ENCODE measurements around the gene SKOR1. TPM values are rescaled to one million over a fixed set of nuclear protein-coding genes. Genes with fewer than 3 reads are reported as not detected.

SKOR1 gene
- total RNA-seq, 1 donor from 2014 or later = not detected

DNA sequence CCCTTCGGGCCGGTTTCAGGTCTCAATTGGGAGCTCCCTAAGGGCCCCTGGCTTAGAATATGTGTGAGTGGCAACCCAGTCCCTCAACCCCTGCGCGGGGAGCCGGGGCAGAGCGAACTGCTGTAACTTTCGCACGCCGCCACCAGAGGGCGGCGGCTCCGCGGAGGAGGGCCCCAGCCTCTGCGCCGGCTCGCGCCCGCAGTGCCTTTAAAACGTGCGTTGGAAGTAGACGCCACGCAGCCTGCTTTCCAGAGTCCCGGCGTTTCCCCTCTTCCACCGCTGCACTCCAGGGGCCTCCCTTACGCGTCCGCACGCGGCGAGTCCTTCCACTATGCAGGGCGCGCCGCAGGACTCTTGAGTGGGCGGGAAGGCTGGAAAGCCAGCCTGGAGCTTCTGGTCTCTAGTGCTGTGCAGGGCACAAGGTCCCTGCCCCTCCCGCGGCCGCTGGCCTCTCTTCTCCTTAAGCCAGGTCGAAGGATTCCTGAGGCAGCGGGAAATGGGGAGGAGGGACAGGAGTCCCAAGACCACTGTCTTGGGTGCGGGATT is 38.2 kb downstream of the SKOR1 start:
- Histone ChIP-seq H2AFZ (ENCODE audit: low read depth, low read length) (peak overlapping the region; percentile 91), H3K36me3 (ENCODE audit: insufficient read depth, low read length) (no peaks in the 10 kb centered on the region), H3K27me3 (ENCODE audit: insufficient read depth, low read length) (no peaks in the 10 kb centered on the region), H3K9me3 (ENCODE audit: insufficient read depth, low read depth, low read length) (no peaks in the 10 kb centered on the region), H4K20me1 (ENCODE audit: insufficient read depth, low read length) (no peaks in the 10 kb centered on the region), H3K79me2 (ENCODE audit: insufficient read depth, low read length) (no peaks in the 10 kb centered on the region), H3K4me3 (ENCODE audit: insufficient read depth, low read depth, low read length) (peak overlapping the region; percentile 55), H3K9ac (ENCODE audit: low read length) (peak overlapping the region; percentile 73), H3K4me2 (ENCODE audit: low read length) (peak overlapping the region; percentile 90), H3K27ac (ENCODE audit: low read depth, low read length) (no peak overlapping the region), H3K4me1 (ENCODE audit: insufficient read depth, low read length) (no peaks in the 10 kb centered on the region)
- TF ChIP-seq, protein P1, sequence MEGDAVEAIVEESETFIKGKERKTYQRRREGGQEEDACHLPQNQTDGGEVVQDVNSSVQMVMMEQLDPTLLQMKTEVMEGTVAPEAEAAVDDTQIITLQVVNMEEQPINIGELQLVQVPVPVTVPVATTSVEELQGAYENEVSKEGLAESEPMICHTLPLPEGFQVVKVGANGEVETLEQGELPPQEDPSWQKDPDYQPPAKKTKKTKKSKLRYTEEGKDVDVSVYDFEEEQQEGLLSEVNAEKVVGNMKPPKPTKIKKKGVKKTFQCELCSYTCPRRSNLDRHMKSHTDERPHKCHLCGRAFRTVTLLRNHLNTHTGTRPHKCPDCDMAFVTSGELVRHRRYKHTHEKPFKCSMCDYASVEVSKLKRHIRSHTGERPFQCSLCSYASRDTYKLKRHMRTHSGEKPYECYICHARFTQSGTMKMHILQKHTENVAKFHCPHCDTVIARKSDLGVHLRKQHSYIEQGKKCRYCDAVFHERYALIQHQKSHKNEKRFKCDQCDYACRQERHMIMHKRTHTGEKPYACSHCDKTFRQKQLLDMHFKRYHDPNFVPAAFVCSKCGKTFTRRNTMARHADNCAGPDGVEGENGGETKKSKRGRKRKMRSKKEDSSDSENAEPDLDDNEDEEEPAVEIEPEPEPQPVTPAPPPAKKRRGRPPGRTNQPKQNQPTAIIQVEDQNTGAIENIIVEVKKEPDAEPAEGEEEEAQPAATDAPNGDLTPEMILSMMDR (IDR thresholded peaks at IDR 0.05; ENCODE audit: insufficient read depth, low read depth, low read length) = peak; percentile 64
- no peak for TF ChIP-seq EZH2 (IDR thresholded peaks at IDR 0.05; ENCODE audit: insufficient read depth, low read length)
- Mint-ChIP-seq H3K27ac (ENCODE audit: unreplicated experiment) (no peak overlapping the region), H3K9me3 (ENCODE audit: unreplicated experiment) (no peaks in the 10 kb centered on the region), H3K27me3 (ENCODE audit: low read depth, unreplicated experiment) (peaks cover 11% of the 10 kb centered on the region), H3K4me3 (ENCODE audit: unreplicated experiment) (peak overlapping the region; percentile 68), H3K36me3 (ENCODE audit: low read depth, unreplicated experiment) (no peaks in the 10 kb centered on the region), H3K4me1 (ENCODE audit: low read depth, unreplicated experiment) (peaks cover 8% of the 10 kb centered on the region)
- FAIRE-seq = no peak
- peak; percentile 56 for DNase-seq (ENCODE audit: low read depth)

DNA sequence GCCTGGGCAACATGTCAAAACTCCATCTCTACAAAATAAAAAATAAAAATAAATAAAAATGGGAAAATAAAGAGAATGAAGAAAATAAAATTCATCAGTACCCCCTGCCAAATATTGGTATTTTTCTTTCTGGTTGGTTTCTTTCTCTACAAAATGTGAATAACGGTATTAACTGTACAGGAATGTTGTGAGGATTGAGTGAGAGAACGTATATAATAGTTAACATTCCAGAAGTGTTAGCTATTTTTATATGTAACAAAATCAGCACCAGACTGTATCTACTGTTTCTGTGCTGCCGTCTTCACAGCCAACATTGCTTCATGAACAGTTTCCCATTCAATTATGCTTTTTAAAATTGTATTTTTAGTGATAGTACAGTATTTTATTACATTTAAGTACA is 40.0 kb downstream of the SKOR1 start:
- peak; percentile 23 for DNase-seq (ENCODE audit: low read depth)
- Mint-ChIP-seq H3K27me3 (ENCODE audit: low read depth, unreplicated experiment) (peaks cover 10% of the 10 kb centered on the region), H3K4me3 (ENCODE audit: unreplicated experiment) (no peak overlapping the region)

DNA sequence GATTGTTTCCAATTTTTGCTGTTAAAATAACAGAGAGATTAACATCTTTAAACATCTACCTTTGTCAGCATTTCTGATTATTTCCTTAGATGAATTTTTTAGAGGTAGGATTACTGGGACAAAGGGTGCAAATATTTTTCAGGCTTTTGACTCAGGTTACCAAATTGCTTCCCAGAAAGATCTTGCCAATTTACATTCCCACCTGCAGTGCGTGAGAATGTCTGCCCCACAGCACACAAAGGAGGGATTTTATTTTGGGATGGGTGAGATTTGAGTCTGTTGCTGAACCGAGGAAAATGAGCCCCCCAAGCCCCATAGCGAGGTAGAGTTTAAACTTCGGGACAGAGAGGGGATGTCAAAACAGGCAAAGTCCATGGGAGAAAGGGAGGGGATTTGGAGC is 40.5 kb downstream of the SKOR1 start:
- Mint-ChIP-seq H3K4me1 (ENCODE audit: low read depth, unreplicated experiment) (peaks cover 8% of the 10 kb centered on the region), H3K9me3 (ENCODE audit: unreplicated experiment) (no peaks in the 10 kb centered on the region), H3K27ac (ENCODE audit: unreplicated experiment) (no peak overlapping the region), H3K4me3 (ENCODE audit: unreplicated experiment) (no peak overlapping the region), H3K27me3 (ENCODE audit: low read depth, unreplicated experiment) (peaks cover 8% of the 10 kb centered on the region), H3K36me3 (ENCODE audit: low read depth, unreplicated experiment) (no peaks in the 10 kb centered on the region)
- DNase-seq (ENCODE audit: low read depth) (no peak), FAIRE-seq (no peak)
- Histone ChIP-seq H3K4me2 (ENCODE audit: low read length) (no peak overlapping the region), H2AFZ (ENCODE audit: low read depth, low read length) (no peak overlapping the region), H3K36me3 (ENCODE audit: insufficient read depth, low read length) (no peaks in the 10 kb centered on the region), H3K27ac (ENCODE audit: low read depth, low read length) (no peak overlapping the region), H3K79me2 (ENCODE audit: insufficient read depth, low read length) (no peaks in the 10 kb centered on the region), H3K27me3 (ENCODE audit: insufficient read depth, low read length) (no peaks in the 10 kb centered on the region), H3K4me3 (ENCODE audit: insufficient read depth, low read depth, low read length) (no peak overlapping the region), H3K9ac (ENCODE audit: low read length) (no peak overlapping the region), H3K9me3 (ENCODE audit: insufficient read depth, low read depth, low read length) (no peaks in the 10 kb centered on the region), H3K4me1 (ENCODE audit: insufficient read depth, low read length) (no peaks in the 10 kb centered on the region), H4K20me1 (ENCODE audit: insufficient read depth, low read length) (no peaks in the 10 kb centered on the region)
- TF ChIP-seq, protein P1 (IDR thresholded peaks at IDR 0.05; ENCODE audit: insufficient read depth, low read depth, low read length) = no peak
- TF ChIP-seq EZH2 (IDR thresholded peaks at IDR 0.05; ENCODE audit: insufficient read depth, low read length) = no peak

More for the DNA sequence above, 40.0 kb downstream of the SKOR1 start:
- no peaks in the 10 kb centered on the region for H3K79me2 ChIP-seq (ENCODE audit: insufficient read depth, low read length)
- H3K9ac ChIP-seq (ENCODE audit: low read length) = no peak overlapping the region
- H3K4me1 Mint-ChIP-seq (ENCODE audit: low read depth, unreplicated experiment) = peaks cover 8% of the 10 kb centered on the region
- no peaks in the 10 kb centered on the region for H4K20me1 ChIP-seq (ENCODE audit: insufficient read depth, low read length)
- H3K9me3 Mint-ChIP-seq (ENCODE audit: unreplicated experiment) = no peaks in the 10 kb centered on the region
- no peak for FAIRE-seq
- no peak overlapping the region for H3K27ac ChIP-seq (ENCODE audit: low read depth, low read length)
- H3K4me2 ChIP-seq (ENCODE audit: low read length) = no peak overlapping the region
- no peaks in the 10 kb centered on the region for H3K36me3 ChIP-seq (ENCODE audit: insufficient read depth, low read length)
- H3K36me3 Mint-ChIP-seq (ENCODE audit: low read depth, unreplicated experiment) = no peaks in the 10 kb centered on the region
- H2AFZ ChIP-seq (ENCODE audit: low read depth, low read length) = no peak overlapping the region
- H3K9me3 ChIP-seq (ENCODE audit: insufficient read depth, low read depth, low read length) = no peaks in the 10 kb centered on the region
- no peaks in the 10 kb centered on the region for H3K27me3 ChIP-seq (ENCODE audit: insufficient read depth, low read length)
- no peak overlapping the region for H3K27ac Mint-ChIP-seq (ENCODE audit: unreplicated experiment)
- no peak overlapping the region for H3K4me3 ChIP-seq (ENCODE audit: insufficient read depth, low read depth, low read length)
- no peaks in the 10 kb centered on the region for H3K4me1 ChIP-seq (ENCODE audit: insufficient read depth, low read length)
- TF ChIP-seq, protein P1 (IDR thresholded peaks at IDR 0.05; ENCODE audit: insufficient read depth, low read depth, low read length) = no peak
- TF ChIP-seq EZH2 (IDR thresholded peaks at IDR 0.05; ENCODE audit: insufficient read depth, low read length) = no peak
